GM20000 (cell line): ENCODE data around the gene POLL.

Experiments
- DNase-seq: peaks from one replicate; pipeline ENCODE4 v3.0.0; 2012; ENCODE audit warnings: low spot score
- TF ChIP-seq, protein P1 (sequence below): IDR thresholded peaks from 2 replicates; pipeline ENCODE4 v1.5.1; 2012; ENCODE audit warnings: mild to moderate bottlenecking, control low read depth; ENCODE audit errors: extremely low read depth, missing control alignments

The POLL gene

DNA sequence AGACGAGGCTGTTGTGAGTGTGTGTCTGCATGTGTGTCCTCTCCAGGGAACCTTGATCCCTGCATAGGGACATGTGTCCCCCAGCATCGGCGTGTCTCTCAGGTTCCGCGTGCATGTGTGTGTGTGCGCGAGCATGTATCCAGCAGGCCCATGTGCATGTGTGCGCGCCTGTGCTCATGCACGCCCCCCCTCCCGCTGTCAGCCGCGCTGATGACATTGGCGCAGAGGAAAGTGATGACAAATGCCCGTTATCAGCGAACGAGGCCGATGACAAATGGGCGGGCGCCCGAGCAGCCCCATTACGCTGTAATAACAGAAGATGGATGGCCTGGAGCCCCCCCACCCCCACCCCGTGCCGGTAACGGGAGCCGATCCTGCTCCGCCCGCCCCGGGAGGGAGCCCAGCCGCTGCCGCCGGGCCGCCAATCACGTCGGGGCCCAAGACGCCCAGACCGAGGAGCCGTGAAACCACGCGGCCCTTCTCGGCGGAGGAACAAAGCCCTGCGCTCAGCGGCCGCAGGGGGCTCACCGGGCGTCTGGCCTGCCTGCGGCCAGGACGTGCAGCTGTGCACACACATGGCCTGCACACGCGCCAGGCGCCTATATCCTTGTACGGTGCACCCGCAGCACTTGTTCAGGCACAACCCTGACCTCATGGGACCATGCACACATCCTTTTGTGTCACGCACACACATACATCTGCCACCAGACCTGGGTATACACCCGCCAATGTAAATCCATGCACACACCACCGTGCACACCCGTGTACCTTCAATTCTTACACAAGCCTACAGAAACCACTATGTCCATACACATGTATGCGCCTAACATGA lies 21.5 kb downstream of the POLL start:
- DNase-seq, result peak; percentile 73
- TF ChIP-seq, protein P1, sequence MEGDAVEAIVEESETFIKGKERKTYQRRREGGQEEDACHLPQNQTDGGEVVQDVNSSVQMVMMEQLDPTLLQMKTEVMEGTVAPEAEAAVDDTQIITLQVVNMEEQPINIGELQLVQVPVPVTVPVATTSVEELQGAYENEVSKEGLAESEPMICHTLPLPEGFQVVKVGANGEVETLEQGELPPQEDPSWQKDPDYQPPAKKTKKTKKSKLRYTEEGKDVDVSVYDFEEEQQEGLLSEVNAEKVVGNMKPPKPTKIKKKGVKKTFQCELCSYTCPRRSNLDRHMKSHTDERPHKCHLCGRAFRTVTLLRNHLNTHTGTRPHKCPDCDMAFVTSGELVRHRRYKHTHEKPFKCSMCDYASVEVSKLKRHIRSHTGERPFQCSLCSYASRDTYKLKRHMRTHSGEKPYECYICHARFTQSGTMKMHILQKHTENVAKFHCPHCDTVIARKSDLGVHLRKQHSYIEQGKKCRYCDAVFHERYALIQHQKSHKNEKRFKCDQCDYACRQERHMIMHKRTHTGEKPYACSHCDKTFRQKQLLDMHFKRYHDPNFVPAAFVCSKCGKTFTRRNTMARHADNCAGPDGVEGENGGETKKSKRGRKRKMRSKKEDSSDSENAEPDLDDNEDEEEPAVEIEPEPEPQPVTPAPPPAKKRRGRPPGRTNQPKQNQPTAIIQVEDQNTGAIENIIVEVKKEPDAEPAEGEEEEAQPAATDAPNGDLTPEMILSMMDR, result no peak

DNA sequence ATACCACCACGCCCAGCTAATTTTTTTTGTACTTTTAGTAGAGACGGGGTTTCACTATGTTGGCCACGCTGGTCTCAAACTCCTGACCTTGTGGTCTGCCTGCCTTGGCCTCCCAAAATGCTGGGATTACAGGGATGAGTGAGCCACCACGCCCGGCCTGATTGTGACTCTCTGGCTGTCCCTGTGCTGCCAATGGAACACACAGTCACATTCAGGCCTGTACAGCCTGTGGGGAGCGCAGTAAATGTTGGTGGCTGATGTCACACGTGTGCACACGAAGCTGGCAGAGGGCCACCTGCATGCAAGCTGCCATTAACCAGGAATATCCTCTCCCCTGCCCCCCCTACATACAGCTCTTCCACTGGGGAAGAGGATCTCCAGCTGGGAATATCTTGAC lies 22.1 kb downstream of the POLL start:
- TF ChIP-seq, protein P1, result no peak
- DNase-seq, result no peak

DNA sequence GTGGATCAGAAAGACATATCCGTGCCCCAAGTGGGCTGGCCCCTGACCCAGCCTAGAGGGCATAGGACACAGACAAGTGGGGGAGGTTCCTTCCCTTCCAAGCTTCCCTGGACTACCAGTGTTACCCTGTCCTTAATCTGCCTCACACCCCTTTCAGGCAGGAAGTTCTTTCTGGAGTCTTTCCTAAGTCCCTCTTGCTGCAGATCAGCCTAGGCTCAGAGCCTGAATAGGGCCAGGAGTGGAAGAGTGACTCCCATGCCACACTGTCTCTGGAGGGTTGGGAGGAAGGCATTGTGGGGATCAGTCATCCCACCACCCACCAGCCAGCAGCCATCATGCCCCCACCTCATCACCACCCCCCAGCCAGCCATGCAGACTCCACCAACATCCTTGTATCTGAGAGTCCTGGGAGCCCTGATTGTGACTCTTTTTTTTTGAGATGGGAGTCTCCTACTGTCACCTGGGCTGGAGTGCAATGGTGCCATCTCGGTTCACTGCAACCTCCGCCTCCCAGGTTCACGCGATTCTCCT lies 22.6 kb downstream of the POLL start:
- TF ChIP-seq, protein P1, result no peak
- no peak for DNase-seq

DNA sequence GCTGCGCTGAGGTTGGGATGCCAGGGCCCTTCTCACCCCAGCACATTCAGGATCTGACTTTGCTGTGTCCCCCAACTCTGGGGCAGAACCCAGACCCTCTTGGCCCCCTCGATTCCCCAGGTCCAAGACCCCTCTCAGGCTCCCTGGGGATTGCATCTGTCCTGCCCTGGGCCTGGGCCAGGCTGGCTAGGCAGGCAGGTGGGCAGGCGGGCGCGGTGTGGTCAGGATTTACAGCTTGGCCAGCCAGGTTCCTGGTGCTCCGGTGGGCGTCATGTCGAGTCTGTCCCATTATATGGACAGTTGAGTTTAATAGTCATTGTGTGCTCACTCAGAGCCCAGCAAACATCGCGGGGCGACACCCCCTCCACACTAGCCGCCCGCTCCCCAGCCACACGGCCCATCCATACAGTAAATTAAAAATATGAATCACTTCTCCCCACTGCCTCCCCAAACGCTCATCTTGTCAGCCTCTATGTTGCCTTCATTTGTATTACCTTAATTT lies 23.5 kb downstream of the POLL start:
- TF ChIP-seq, protein P1, result no peak
- DNase-seq, result no peak

DNA sequence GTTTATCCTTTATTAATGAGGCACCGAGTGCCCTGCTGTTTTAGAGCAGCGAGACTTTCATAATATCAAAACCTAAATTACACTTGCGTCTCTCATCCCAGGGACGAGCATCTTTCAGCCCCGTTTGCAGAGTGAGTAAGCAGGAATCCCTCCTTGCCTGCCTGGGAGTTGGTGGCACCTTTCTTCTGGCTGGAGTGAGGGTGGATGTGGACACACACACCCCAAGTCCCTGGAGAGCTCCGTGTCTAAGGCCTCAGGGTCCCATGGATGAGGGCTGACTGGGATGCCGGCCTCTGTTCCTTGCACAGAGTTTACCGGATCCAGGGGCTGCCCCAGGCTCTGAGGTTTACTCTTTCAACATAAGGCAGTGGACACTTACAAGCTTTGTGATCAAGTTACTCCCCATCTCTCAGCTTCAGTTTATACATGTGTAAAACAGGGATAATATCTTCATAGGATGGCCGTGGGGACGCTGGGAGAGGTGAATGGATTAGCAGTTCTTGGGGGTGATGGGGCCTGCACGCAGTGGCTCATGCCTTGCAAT lies 24.5 kb downstream of the POLL start:
- TF ChIP-seq, protein P1, result no peak
- DNase-seq, result no peak

DNA sequence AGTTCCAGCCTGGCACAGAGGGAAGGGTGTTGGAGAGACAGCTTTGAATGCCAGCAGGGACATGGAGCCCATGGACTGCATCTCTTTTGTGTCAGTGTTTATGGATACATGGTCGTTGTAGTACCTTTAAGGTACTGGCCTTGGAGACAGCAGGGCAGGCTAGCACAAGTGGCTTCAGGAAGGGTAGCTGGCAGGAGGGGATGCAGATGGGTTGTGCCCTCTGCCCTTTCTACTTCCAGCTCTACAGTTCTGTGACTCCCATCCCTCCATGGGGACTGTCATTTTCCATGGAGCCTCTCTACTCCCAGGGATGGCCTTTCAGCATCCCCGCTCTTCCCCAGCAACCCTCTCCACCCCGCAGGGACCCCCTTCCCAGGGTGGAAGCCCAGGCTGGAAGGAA lies 25.1 kb downstream of the POLL start:
- TF ChIP-seq, protein P1, result no peak
- DNase-seq, result no peak

DNA sequence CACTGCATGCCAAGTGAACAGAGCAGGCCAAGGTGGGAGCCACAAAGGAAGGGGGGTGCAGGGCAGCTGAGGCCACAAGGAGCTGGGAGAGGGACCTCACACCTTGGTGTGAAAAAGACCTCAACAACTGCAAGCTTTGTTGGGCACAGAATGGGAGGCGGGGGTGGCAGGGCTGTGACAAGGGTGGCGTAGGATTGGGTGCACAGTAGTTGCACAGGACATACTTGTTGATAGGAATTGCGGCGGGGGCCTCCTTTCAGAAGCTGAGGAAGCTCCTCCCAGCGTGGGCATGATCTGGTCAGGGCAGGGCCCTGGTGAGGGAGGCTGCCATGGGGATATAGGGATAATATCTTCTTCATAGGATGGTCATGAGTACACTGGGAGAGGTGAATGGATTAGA lies 25.8 kb downstream of the POLL start:
- DNase-seq, result no peak
- TF ChIP-seq, protein P1, result no peak
